ENCODE data around the gene GPRC5C. TPM values are rescaled to one million over a fixed set of nuclear protein-coding genes. Genes with fewer than 3 reads are reported as not detected.
A peak's percentile ranks its signal among the peaks of the same experiment; 100 is the strongest.

The GPRC5C gene
- total and polyA plus RNA-seq, 2 of the 13 experiments (the other 11 are each of a cell fraction or from before 2014, with no cell fraction given), result 85.6 to 300 TPM

GRCh38 chr17:74427048-74427762, 4.7 kb upstream of the GPRC5C start (continued):
- TF ChIP-seq MYPOP (CRISPR knock-in tag; IDR thresholded peaks at IDR 0.05), result peak; percentile 79; the same call in 1 of the 2 replicates
- peak; percentile 97 for TF ChIP-seq POLR2G (IDR thresholded peaks at IDR 0.05; ENCODE audit: low read depth, low read length)
- TF ChIP-seq ZNF431 (CRISPR knock-in tag; IDR thresholded peaks at IDR 0.05; ENCODE audit: borderline replicate concordance, low read depth), result 0 out of 2 replicates have a peak, but pooled peaks have one; percentile 49
- TF ChIP-seq DPF2 (CRISPR knock-in tag; IDR thresholded peaks at IDR 0.05; ENCODE audit: borderline replicate concordance, low read depth), result no peak
- TF ChIP-seq HNF4G (IDR thresholded peaks at IDR 0.05; ENCODE audit: borderline replicate concordance, low read depth, low read length), result peak; percentile 95
- TF ChIP-seq HNF4G (CRISPR knock-in tag; IDR thresholded peaks at IDR 0.05; ENCODE audit: borderline replicate concordance, low read depth), result peak; percentile 93; the same call in 1 of the 2 replicates
- TF ChIP-seq ZNF3 (CRISPR knock-in tag; IDR thresholded peaks at IDR 0.05), result no peak
- no peak for TF ChIP-seq CSRNP2 (CRISPR knock-in tag; conservative IDR thresholded peaks at IDR 0.05; ENCODE audit: low read depth)
- TF ChIP-seq ZMYM4 (CRISPR knock-in tag; IDR thresholded peaks at IDR 0.05), result peak; percentile 83
- peak; percentile 89 for TF ChIP-seq HOXA3 (CRISPR knock-in tag; IDR thresholded peaks at IDR 0.05)
- no peak; the same call in 1 of the 2 replicates for TF ChIP-seq PLSCR1 (CRISPR knock-in tag; IDR thresholded peaks at IDR 0.05; ENCODE audit: borderline replicate concordance)
- TF ChIP-seq SYNCRIP (IDR thresholded peaks at IDR 0.05; ENCODE audit: insufficient read depth, low read depth, low read length), result no peak
- TF ChIP-seq ZBTB42 (CRISPR knock-in tag; IDR thresholded peaks at IDR 0.05), result 0 out of 2 replicates have a peak, but pooled peaks have one; percentile 39
- no peak; the same call in 1 of the 2 replicates for TF ChIP-seq PREB (CRISPR knock-in tag; IDR thresholded peaks at IDR 0.05)
- no peak for TF ChIP-seq ZNF543 (CRISPR knock-in tag; IDR thresholded peaks at IDR 0.05)
- TF ChIP-seq GATAD2A (CRISPR knock-in tag; IDR thresholded peaks at IDR 0.05), result peak; percentile 80
- peak; percentile 89 for TF ChIP-seq SALL1 (CRISPR knock-in tag; IDR thresholded peaks at IDR 0.05)
- peak; percentile 83 for TF ChIP-seq ZNF574 (CRISPR knock-in tag; IDR thresholded peaks at IDR 0.05)
- TF ChIP-seq DR1 (CRISPR knock-in tag; IDR thresholded peaks at IDR 0.05), result peak; percentile 63; the same call in 1 of the 2 replicates

All from HepG2 (cell line).